HG02885 (cell line): ENCODE measurements around the gene CCDC63.

ENCODE experiments used
- ATAC-seq: cut with Tn5 transposase; IDR thresholded peaks from one replicate; pipeline ENCODE4 v1.9.1; 2021; ENCODE audit warnings: mild to moderate bottlenecking; ENCODE audit not compliant: unreplicated experiment, poor library complexity

CCDC63 gene

GRCh38 chr12:110920324-110920910 lies 73.6 kb downstream of the CCDC63 start, which contains the start of gene MYL2:
MYL2 (minus strand) TSS chr12:110920579; CDS start chr12:110920529, 50 bp downstream.
- no peak for ATAC-seq

- ATAC-seq, result no peak
These were observed 74.5 kb downstream of the CCDC63 start for GRCh38 chr12:110921262-110921661.

- no peak for ATAC-seq
These were observed 75.9 kb downstream of the CCDC63 start for GRCh38 chr12:110922652-110923051.

GRCh38 chr12:110923192-110923591 lies 76.4 kb downstream of the CCDC63 start:
- no peak for ATAC-seq

GRCh38 chr12:110923692-110924334 lies 77.0 kb downstream of the CCDC63 start:
- no peak for ATAC-seq

GRCh38 chr12:110927546-110927945 lies 80.8 kb downstream of the CCDC63 start:
- no peak for ATAC-seq

GRCh38 chr12:110928700-110929099 lies 81.9 kb downstream of the CCDC63 start:
- no peak for ATAC-seq

GRCh38 chr12:110929818-110930217 lies 83.0 kb downstream of the CCDC63 start:
- no peak for ATAC-seq

- no peak for ATAC-seq
These were observed 83.8 kb downstream of the CCDC63 start for GRCh38 chr12:110930348-110931314.

GRCh38 chr12:110931315-110931728 lies 84.5 kb downstream of the CCDC63 start:
- no peak for ATAC-seq

GRCh38 chr12:110932046-110932445 lies 85.3 kb downstream of the CCDC63 start:
- no peak for ATAC-seq

- no peak for ATAC-seq
These were observed 86.7 kb downstream of the CCDC63 start for GRCh38 chr12:110933326-110933974.

- no peak for ATAC-seq
These were observed 87.5 kb downstream of the CCDC63 start for GRCh38 chr12:110934093-110934852.

GRCh38 chr12:110935588-110935987 lies 88.8 kb downstream of the CCDC63 start:
- ATAC-seq, result no peak

- no peak for ATAC-seq
These were observed 89.7 kb downstream of the CCDC63 start for GRCh38 chr12:110936367-110937103.

- no peak for ATAC-seq
These were observed 90.4 kb downstream of the CCDC63 start for GRCh38 chr12:110937104-110937641.

- ATAC-seq, result no peak
These were observed 93.5 kb downstream of the CCDC63 start for GRCh38 chr12:110940296-110940695.

GRCh38 chr12:110940933-110941332 lies 94.1 kb downstream of the CCDC63 start:
- ATAC-seq, result no peak

- no peak for ATAC-seq
These were observed 94.6 kb downstream of the CCDC63 start for GRCh38 chr12:110941391-110941790.
